BJ (cell line): ENCODE data around the gene MMP25. TPM values are rescaled to one million over a fixed set of nuclear protein-coding genes. Genes with fewer than 3 reads are reported as not detected.

Experiments
- CTCF ChIA-PET: fragments of 350-600 bp; formaldehyde crosslinking; extraction: SDS; loops from one replicate; lab custom pipeline; 2021; ENCODE audit warnings: antibody characterized with exemption, inconsistent platforms; lab: Yijun Ruan, JAX
- POLR2A ChIA-PET: fragments of 300-600 bp; sonication (Branson Sonifier 250); formaldehyde crosslinking; extraction: SDS; loops from one replicate; lab custom pipeline; 2021; ENCODE audit warnings: antibody characterized with exemption; lab: Charles Lee
- DNase-seq: peaks from one replicate; pipeline ENCODE4 v3.0.0-alpha.2; 2011; ENCODE audit warnings: low read depth
- H3K27me3 ChIP-seq: 2 replicates; pipeline ENCODE4 v1.6.0; 2011; ENCODE audit warnings: low read length; ENCODE audit not compliant: control insufficient read depth, insufficient read depth
- H3K36me3 ChIP-seq: 2 replicates; pipeline ENCODE4 v1.5.1; 2011; ENCODE audit warnings: low read length; ENCODE audit not compliant: control insufficient read depth, insufficient read depth
- H3K4me3 ChIP-seq: 2 replicates; pipeline ENCODE4 v1.5.1; 2011; ENCODE audit warnings: low read depth, mild to moderate bottlenecking, control low read depth, low read length
- CTCF ChIP-seq: IDR thresholded peaks from 2 replicates; pipeline ENCODE4 v1.5.1; 2011; ENCODE audit warnings: low read depth, mild to moderate bottlenecking, control low read depth, inconsistent platforms, low read length, moderate library complexity; ENCODE audit not compliant: insufficient read depth
- polyA plus RNA-seq: library from polyadenylated mRNA; depleted of rRNA; stranded (reverse); fragments of >200 nt; gene quantifications from 2 replicates; pipeline ENCODE4 v1.2.3, GENCODE V29; 2011

MMP25 gene
- polyA plus RNA-seq, 1 experiment = 0.02 TPM

GRCh38 chr16:3035289-3035971, 10.9 kb upstream of the MMP25 start:
- Histone ChIP-seq H3K4me3 (no peak overlapping the region), H3K36me3 (no peaks in the 10 kb centered on the region), H3K27me3 (peaks cover 49% of the 10 kb centered on the region)
- ChIA-PET CTCF (interaction anchor here (1.3 to 8.0 kb wide), 5 partner anchors 14 to 131 kb away, joined by 3 to 78 read pairs (median 4); partner anchors contain the start of genes HCFC1R1, THOC6 and TNFRSF12A), POLR2A (no interaction called here)
- TF ChIP-seq CTCF = no peak
- DNase-seq = no peak

- CTCF ChIA-PET = interaction anchor here (1.3 to 1.8 kb wide), 3 partner anchors 8 to 22 kb away, joined by 3 to 4 read pairs (median 4); no protein-coding TSS in a partner anchor
- Histone ChIP-seq H3K27me3 (peaks cover 49% of the 10 kb centered on the region), H3K4me3 (no peak overlapping the region), H3K36me3 (no peaks in the 10 kb centered on the region)
- DNase-seq = no peak
- POLR2A ChIA-PET = no interaction called here
- no peak for TF ChIP-seq CTCF
These were observed 10.2 kb upstream of the MMP25 start for GRCh38 chr16:3035972-3036725.

GRCh38 chr16:3036726-3037315, 9.5 kb upstream of the MMP25 start, which contains the start of gene BICDL2:
TSS of gene BICDL2 (minus strand) at chr16:3036944. CDS start at chr16:3035496, 1,448 bp downstream.
- POLR2A ChIA-PET = no interaction called here
- CTCF ChIA-PET = interaction anchor here (1.3 to 1.8 kb wide), 3 partner anchors 9 to 22 kb away, joined by 3 to 4 read pairs (median 4); no protein-coding TSS in a partner anchor
- Histone ChIP-seq H3K36me3 (no peaks in the 10 kb centered on the region), H3K4me3 (no peak within 1 kb of the TSS), H3K27me3 (peaks cover 50% of the 10 kb centered on the region)
- TF ChIP-seq CTCF = no peak
- DNase-seq = no peak

- no peaks in the 10 kb centered on the region for H3K36me3 ChIP-seq
- POLR2A ChIA-PET = no interaction called here
- H3K4me3 ChIP-seq = no peak overlapping the region
- H3K27me3 ChIP-seq = peaks cover 47% of the 10 kb centered on the region
- CTCF ChIA-PET = interaction anchor here (1.4 to 8.1 kb wide), 5 partner anchors 8 to 91 kb away, joined by 4 to 97 read pairs (median 5); no protein-coding TSS in a partner anchor
- no peak for TF ChIP-seq CTCF
- no peak for DNase-seq
These were observed 8.1 kb upstream of the MMP25 start for GRCh38 chr16:3038256-3038655.
